ENCODE measurements around the gene ANKRD23.
"Not testable (repeated sequence)": the region's sequence is repeated elsewhere in the genome, so short reads cannot be mapped to it uniquely, and the experiment has no call there.

ANKRD23 gene

GRCh38 chr2:96800061-96801004 is 43.5 kb downstream of the ANKRD23 start:
- H3K27ac Mint-ChIP-seq: no peak overlapping the region
- H3K4me1 Mint-ChIP-seq (ENCODE audit: low read depth): no peaks in the 10 kb centered on the region
- H3K9me3 Mint-ChIP-seq: no peaks in the 10 kb centered on the region
- H3K4me3 Mint-ChIP-seq: no peak overlapping the region
- H3K27me3 Mint-ChIP-seq (ENCODE audit: low read depth): no peaks in the 10 kb centered on the region
- peaks cover 4% of the 10 kb centered on the region for H3K36me3 Mint-ChIP-seq (ENCODE audit: low read depth)

GRCh38 chr2:96799623-96799935 is 44.2 kb downstream of the ANKRD23 start:
- H3K36me3 Mint-ChIP-seq (ENCODE audit: low read depth): peaks cover 4% of the 10 kb centered on the region

GRCh38 chr2:96798733-96799622 is 44.8 kb downstream of the ANKRD23 start:
- H3K9me3 Mint-ChIP-seq: no peaks in the 10 kb centered on the region
- H3K4me1 Mint-ChIP-seq (ENCODE audit: low read depth): no peaks in the 10 kb centered on the region
- H3K27me3 Mint-ChIP-seq (ENCODE audit: low read depth): no peaks in the 10 kb centered on the region
- H3K27ac Mint-ChIP-seq: no peak overlapping the region
- H3K4me3 Mint-ChIP-seq: no peak overlapping the region
- peaks cover 4% of the 10 kb centered on the region for H3K36me3 Mint-ChIP-seq (ENCODE audit: low read depth)

More at GRCh38 chr2:96799623-96799935, 44.2 kb downstream of the ANKRD23 start:
- no peaks in the 10 kb centered on the region for H3K4me1 Mint-ChIP-seq (ENCODE audit: low read depth)
- H3K27ac Mint-ChIP-seq: no peak overlapping the region
- H3K27me3 Mint-ChIP-seq (ENCODE audit: low read depth): no peaks in the 10 kb centered on the region
- no peaks in the 10 kb centered on the region for H3K9me3 Mint-ChIP-seq
- H3K4me3 Mint-ChIP-seq: no peak overlapping the region

- no peak overlapping the region for H3K4me3 Mint-ChIP-seq
- no peak overlapping the region for H3K27ac Mint-ChIP-seq
Measured at GRCh38 chr2:96797066-96797625, 46.7 kb downstream of the ANKRD23 start.

GRCh38 chr2:96796497-96796896 is 47.3 kb downstream of the ANKRD23 start:
- H3K4me1 Mint-ChIP-seq (ENCODE audit: low read depth); H3K27me3 Mint-ChIP-seq (ENCODE audit: low read depth): not testable (repeated sequence)

More at GRCh38 chr2:96797066-96797625, 46.7 kb downstream of the ANKRD23 start:
- Mint-ChIP-seq H3K36me3 (ENCODE audit: low read depth) (peaks cover 4% of the 10 kb centered on the region), H3K27me3 (ENCODE audit: low read depth) (no peaks in the 10 kb centered on the region), H3K4me1 (ENCODE audit: low read depth) (no peaks in the 10 kb centered on the region), H3K9me3 (no peaks in the 10 kb centered on the region)

GRCh38 chr2:96795076-96795475 is 48.7 kb downstream of the ANKRD23 start:
- Mint-ChIP-seq H3K36me3 (ENCODE audit: low read depth) (peaks cover 4% of the 10 kb centered on the region), H3K9me3 (no peaks in the 10 kb centered on the region), H3K27ac (no peak overlapping the region), H3K4me1 (ENCODE audit: low read depth) (no peaks in the 10 kb centered on the region), H3K27me3 (ENCODE audit: low read depth) (no peaks in the 10 kb centered on the region), H3K4me3 (no peak overlapping the region)

More at GRCh38 chr2:96796497-96796896, 47.3 kb downstream of the ANKRD23 start:
- H3K9me3 Mint-ChIP-seq; H3K27ac Mint-ChIP-seq; H3K36me3 Mint-ChIP-seq (ENCODE audit: low read depth); H3K4me3 Mint-ChIP-seq: not testable (repeated sequence)

- Mint-ChIP-seq H3K27ac (no peak overlapping the region), H3K4me3 (no peak overlapping the region), H3K9me3 (no peaks in the 10 kb centered on the region), H3K36me3 (ENCODE audit: low read depth) (no peaks in the 10 kb centered on the region), H3K27me3 (ENCODE audit: low read depth) (no peaks in the 10 kb centered on the region), H3K4me1 (ENCODE audit: low read depth) (no peaks in the 10 kb centered on the region)
Measured at GRCh38 chr2:96792772-96793749, 50.8 kb downstream of the ANKRD23 start.

- Mint-ChIP-seq H3K36me3 (ENCODE audit: low read depth) (peaks cover 1% of the 10 kb centered on the region), H3K27me3 (ENCODE audit: low read depth) (no peaks in the 10 kb centered on the region), H3K4me1 (ENCODE audit: low read depth) (no peaks in the 10 kb centered on the region), H3K9me3 (no peaks in the 10 kb centered on the region), H3K4me3 (no peak overlapping the region), H3K27ac (no peak overlapping the region)
Measured at GRCh38 chr2:96789245-96789617, 54.6 kb downstream of the ANKRD23 start.

- peaks cover 1% of the 10 kb centered on the region for H3K36me3 Mint-ChIP-seq (ENCODE audit: low read depth)
- no peaks in the 10 kb centered on the region for H3K9me3 Mint-ChIP-seq
- no peak overlapping the region for H3K4me3 Mint-ChIP-seq
- no peak overlapping the region for H3K27ac Mint-ChIP-seq
- H3K27me3 Mint-ChIP-seq (ENCODE audit: low read depth): no peaks in the 10 kb centered on the region
- H3K4me1 Mint-ChIP-seq (ENCODE audit: low read depth): no peaks in the 10 kb centered on the region
Measured at GRCh38 chr2:96788442-96789244, 55.2 kb downstream of the ANKRD23 start.
